Nephron (organoid): Measurements from ENCODE around the gene PRDM16.

Source experiments
- H3K27ac Mint-ChIP-seq, 3 experiments: 2 replicates each; pipeline ENCODE4 v1.8.0; 2020; ENCODE audit warnings: mixed read lengths in 3 of 3, mild to moderate bottlenecking in 2 of 3, moderate library complexity in 1 of 3
- H3K27me3 Mint-ChIP-seq: 2 replicates; pipeline ENCODE4 v1.8.0; 2021; ENCODE audit warnings: low read depth, mild to moderate bottlenecking, moderate library complexity, mixed read lengths
- H3K36me3 Mint-ChIP-seq: 2 replicates; pipeline ENCODE4 v1.8.0; 2020; ENCODE audit warnings: low read depth, mixed read lengths
- H3K4me1 Mint-ChIP-seq: 2 replicates; pipeline ENCODE4 v1.8.0; 2020; ENCODE audit warnings: mixed read lengths
- H3K4me3 Mint-ChIP-seq, 3 experiments: 2 replicates each; pipeline ENCODE4 v1.8.0; 2020; ENCODE audit warnings: mild to moderate bottlenecking in 3 of 3, mixed read lengths in 3 of 3, moderate library complexity in 2 of 3
- H3K9me3 Mint-ChIP-seq: 2 replicates; pipeline ENCODE4 v1.8.0; 2020; ENCODE audit warnings: mixed read lengths
- CTCF ChIP-seq, 3 experiments: fragments of 200-600 bp; sonication (generic); IDR thresholded peaks; one replicate each; pipeline ENCODE4 v1.5.0; 2021; ENCODE audit warnings: antibody characterized with exemption in 3 of 3; ENCODE audit not compliant: unreplicated experiment in 3 of 3

PRDM16 gene

GRCh38 chr1:3261969-3262579, 193.1 kb downstream of the PRDM16 start:
- TF ChIP-seq CTCF (IDR thresholded peaks at IDR 0.05; ENCODE audit: unreplicated experiment in 3 of 3): no peak
- Mint-ChIP-seq H3K27me3 (peaks cover 71% of the 10 kb centered on the region), H3K9me3 (peaks cover 6% of the 10 kb centered on the region), H3K27ac (no peak overlapping the region), H3K36me3 (peaks cover 4% of the 10 kb centered on the region), H3K4me3 (no peak overlapping the region), H3K4me1 (peaks cover 8% of the 10 kb centered on the region)

GRCh38 chr1:3262681-3263286, 193.8 kb downstream of the PRDM16 start:
- H3K27me3 Mint-ChIP-seq: peaks cover 67% of the 10 kb centered on the region
- TF ChIP-seq CTCF (IDR thresholded peaks at IDR 0.05; ENCODE audit: unreplicated experiment in 3 of 3): no peak
- no peak overlapping the region for H3K4me3 Mint-ChIP-seq
- H3K9me3 Mint-ChIP-seq: peaks cover 4% of the 10 kb centered on the region
- peaks cover 4% of the 10 kb centered on the region for H3K36me3 Mint-ChIP-seq
- peaks cover 8% of the 10 kb centered on the region for H3K4me1 Mint-ChIP-seq
- no peak overlapping the region for H3K27ac Mint-ChIP-seq

- Mint-ChIP-seq H3K9me3 (peaks cover 4% of the 10 kb centered on the region), H3K27ac (no peak overlapping the region), H3K4me1 (peaks cover 1% of the 10 kb centered on the region), H3K4me3 (no peak overlapping the region), H3K36me3 (peaks cover 4% of the 10 kb centered on the region), H3K27me3 (peaks cover 66% of the 10 kb centered on the region)
- TF ChIP-seq CTCF (IDR thresholded peaks at IDR 0.05; ENCODE audit: unreplicated experiment in 3 of 3): no peak
These were observed 194.8 kb downstream of the PRDM16 start for GRCh38 chr1:3263790-3264189.

GRCh38 chr1:3264456-3264855, 195.5 kb downstream of the PRDM16 start:
- Mint-ChIP-seq H3K36me3 (peaks cover 4% of the 10 kb centered on the region), H3K27ac (no peak overlapping the region), H3K27me3 (peaks cover 73% of the 10 kb centered on the region), H3K4me1 (no peaks in the 10 kb centered on the region), H3K9me3 (peaks cover 4% of the 10 kb centered on the region), H3K4me3 (no peak overlapping the region)
- no peak for TF ChIP-seq CTCF (IDR thresholded peaks at IDR 0.05; ENCODE audit: unreplicated experiment in 3 of 3)

GRCh38 chr1:3265835-3266805, 197.1 kb downstream of the PRDM16 start:
- no peaks in the 10 kb centered on the region for H3K4me1 Mint-ChIP-seq
- peaks cover 75% of the 10 kb centered on the region for H3K27me3 Mint-ChIP-seq
- H3K27ac Mint-ChIP-seq: peak overlapping the region in 2 of 3 experiments; percentile 36 to 85
- H3K36me3 Mint-ChIP-seq: peaks cover 3% of the 10 kb centered on the region
- H3K4me3 Mint-ChIP-seq: peak overlapping the region in 1 of 3 experiments; percentile 14
- no peaks in the 10 kb centered on the region for H3K9me3 Mint-ChIP-seq
- TF ChIP-seq CTCF (IDR thresholded peaks at IDR 0.05; ENCODE audit: unreplicated experiment in 3 of 3): no peak
